Cerebellar nuclear complex (tissue), 1 donor: Measurements from ENCODE around the gene NR4A1.
"Not testable (repeated sequence)": the region's sequence is repeated elsewhere in the genome, so short reads cannot be mapped to it uniquely, and the experiment has no call there.

Source experiments
- DNase-seq, 2 experiments: peaks; one replicate each; lab custom pipeline; 2025; lab: John Stamatoyannopoulos, UW

Gene NR4A1

GRCh38 chr12:52097045-52097666 lies 45.9 kb downstream of the NR4A1 start:
- no peak for DNase-seq

- not testable (repeated sequence) for DNase-seq
These were observed 53.3 kb downstream of the NR4A1 start for GRCh38 chr12:52104431-52105089.
